ENCODE results near the gene MYL2.

DNA sequence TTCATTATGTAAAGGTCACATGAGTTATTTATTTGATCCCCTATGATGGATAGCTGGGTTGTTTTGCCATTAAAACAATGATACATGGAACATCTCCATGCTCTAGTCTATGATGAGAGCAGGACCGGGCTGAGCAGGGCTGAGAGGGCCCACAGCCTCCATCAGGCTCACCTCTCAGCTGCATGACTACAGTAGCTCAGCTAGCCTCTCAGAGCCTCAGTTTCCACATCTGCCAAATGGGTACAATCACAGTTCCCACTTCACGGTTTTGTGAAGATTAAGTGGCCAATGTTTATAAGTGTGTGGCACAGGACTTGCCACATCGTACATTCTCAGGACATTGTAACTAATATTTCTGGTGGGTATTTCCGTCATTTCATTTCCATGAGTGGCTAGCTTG is 19.9 kb upstream of the MYL2 start:
- TF ChIP-seq POLR2AphosphoS5 (IDR thresholded peaks at IDR 0.05): no peak
- TF ChIP-seq, protein P1, sequence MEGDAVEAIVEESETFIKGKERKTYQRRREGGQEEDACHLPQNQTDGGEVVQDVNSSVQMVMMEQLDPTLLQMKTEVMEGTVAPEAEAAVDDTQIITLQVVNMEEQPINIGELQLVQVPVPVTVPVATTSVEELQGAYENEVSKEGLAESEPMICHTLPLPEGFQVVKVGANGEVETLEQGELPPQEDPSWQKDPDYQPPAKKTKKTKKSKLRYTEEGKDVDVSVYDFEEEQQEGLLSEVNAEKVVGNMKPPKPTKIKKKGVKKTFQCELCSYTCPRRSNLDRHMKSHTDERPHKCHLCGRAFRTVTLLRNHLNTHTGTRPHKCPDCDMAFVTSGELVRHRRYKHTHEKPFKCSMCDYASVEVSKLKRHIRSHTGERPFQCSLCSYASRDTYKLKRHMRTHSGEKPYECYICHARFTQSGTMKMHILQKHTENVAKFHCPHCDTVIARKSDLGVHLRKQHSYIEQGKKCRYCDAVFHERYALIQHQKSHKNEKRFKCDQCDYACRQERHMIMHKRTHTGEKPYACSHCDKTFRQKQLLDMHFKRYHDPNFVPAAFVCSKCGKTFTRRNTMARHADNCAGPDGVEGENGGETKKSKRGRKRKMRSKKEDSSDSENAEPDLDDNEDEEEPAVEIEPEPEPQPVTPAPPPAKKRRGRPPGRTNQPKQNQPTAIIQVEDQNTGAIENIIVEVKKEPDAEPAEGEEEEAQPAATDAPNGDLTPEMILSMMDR (IDR thresholded peaks at IDR 0.05): no peak
